Memory B cell (primary cell): ENCODE measurements around the gene UBE2E2.
A peak's percentile ranks its signal among the peaks of the same experiment; 100 is the strongest.

Experiments used
- ATAC-seq: fragments of 150-1000 bp; cut with Tn5 transposase; 2 replicates; pipeline ENCODE4 v1.10.0; 2021; ENCODE audit warnings: low read depth, mild to moderate bottlenecking, moderate library complexity
- DNase-seq, 2 donors: peaks; one replicate each; pipeline ENCODE4 v3.0.0; 2022; ENCODE audit warnings: low spot score in 2 of 2
- H3K27ac Mint-ChIP-seq: one replicate; pipeline ENCODE4 v1.8.0; 2022; ENCODE audit warnings: mild to moderate bottlenecking, moderate library complexity, mixed read lengths
- H3K27me3 Mint-ChIP-seq: one replicate; pipeline ENCODE4 v1.8.0; 2022; ENCODE audit warnings: mixed read lengths
- H3K36me3 Mint-ChIP-seq: one replicate; pipeline ENCODE4 v1.8.0; 2022; ENCODE audit warnings: mild to moderate bottlenecking, mixed read lengths
- H3K4me1 Mint-ChIP-seq: one replicate; pipeline ENCODE4 v1.8.0; 2022; ENCODE audit warnings: mixed read lengths
- H3K4me3 Mint-ChIP-seq: one replicate; pipeline ENCODE4 v1.8.0; 2022; ENCODE audit warnings: mild to moderate bottlenecking, moderate library complexity, mixed read lengths
- H3K9me3 Mint-ChIP-seq: one replicate; pipeline ENCODE4 v1.8.0; 2022; ENCODE audit warnings: mixed read lengths

The UBE2E2 gene

DNA sequence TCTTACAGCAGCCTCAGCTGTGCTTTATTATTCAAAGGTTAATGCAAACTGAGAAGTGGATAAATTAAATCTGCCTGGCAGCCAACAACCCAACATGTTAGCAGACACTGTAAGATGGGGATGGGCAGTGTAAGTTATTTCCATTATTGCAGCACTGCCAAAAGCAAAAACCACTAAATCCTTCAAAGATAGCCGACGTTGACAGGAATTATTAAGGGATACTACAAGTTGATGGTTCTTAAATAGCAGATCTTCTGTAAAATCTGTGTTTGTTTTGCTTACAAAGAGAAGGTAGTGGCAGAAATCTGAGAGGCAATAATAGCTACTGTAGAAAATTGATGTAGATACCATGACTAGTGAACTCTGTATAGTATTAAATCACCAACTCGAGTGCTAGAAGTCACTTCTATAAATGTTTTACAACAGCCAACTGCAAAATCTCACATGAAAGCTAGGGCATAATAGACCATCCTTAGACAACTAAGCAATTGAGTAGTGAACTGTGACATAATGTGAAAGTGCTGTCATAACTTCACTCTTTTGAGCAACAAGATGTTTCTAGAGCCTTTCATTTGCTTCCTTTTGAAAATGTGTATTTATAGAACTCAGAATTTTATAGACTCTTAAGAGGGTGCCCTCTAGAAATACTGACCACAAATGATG is 278.6 kb downstream of the UBE2E2 start:
- peaks cover 33% of the 10 kb centered on the region for H3K36me3 Mint-ChIP-seq
- ATAC-seq: no peak
- peaks cover 2% of the 10 kb centered on the region for H3K4me1 Mint-ChIP-seq
- DNase-seq: no peak
- no peak overlapping the region for H3K27ac Mint-ChIP-seq
- peaks cover 18% of the 10 kb centered on the region for H3K9me3 Mint-ChIP-seq
- H3K27me3 Mint-ChIP-seq: no peaks in the 10 kb centered on the region
- no peak overlapping the region for H3K4me3 Mint-ChIP-seq

GRCh38 chr3:23484386-23484785 is 281.3 kb downstream of the UBE2E2 start:
- Mint-ChIP-seq H3K27me3 (no peaks in the 10 kb centered on the region), H3K27ac (no peak overlapping the region), H3K36me3 (peaks cover 27% of the 10 kb centered on the region), H3K4me3 (no peak overlapping the region), H3K4me1 (peaks cover 10% of the 10 kb centered on the region), H3K9me3 (peaks cover 12% of the 10 kb centered on the region)
- DNase-seq (no peak), ATAC-seq (no peak)

DNA sequence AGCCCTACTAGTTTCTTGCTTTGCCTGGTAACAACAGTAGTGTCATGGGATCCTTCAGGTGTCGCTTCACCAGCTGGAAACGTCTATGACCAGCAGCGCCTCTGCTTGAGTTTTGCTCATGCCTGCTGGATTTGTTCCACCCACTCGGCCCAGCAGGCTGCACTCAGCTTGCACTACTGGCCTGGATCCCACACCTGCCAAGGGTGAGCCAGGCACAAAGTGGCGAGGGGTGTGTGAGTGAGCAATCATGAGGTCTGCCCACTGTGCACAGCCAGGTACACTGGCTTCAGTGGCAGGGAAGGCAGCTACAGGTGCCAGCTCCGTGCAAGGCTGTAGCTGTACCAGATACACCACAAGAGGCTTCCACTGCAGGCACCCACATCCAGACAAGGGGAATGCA is 282.8 kb downstream of the UBE2E2 start:
- H3K27me3 Mint-ChIP-seq: no peaks in the 10 kb centered on the region
- H3K36me3 Mint-ChIP-seq: peaks cover 22% of the 10 kb centered on the region
- H3K4me1 Mint-ChIP-seq: peaks cover 11% of the 10 kb centered on the region
- no peak for DNase-seq
- H3K4me3 Mint-ChIP-seq: no peak overlapping the region
- H3K9me3 Mint-ChIP-seq: peaks cover 8% of the 10 kb centered on the region
- no peak for ATAC-seq
- no peak overlapping the region for H3K27ac Mint-ChIP-seq

DNA sequence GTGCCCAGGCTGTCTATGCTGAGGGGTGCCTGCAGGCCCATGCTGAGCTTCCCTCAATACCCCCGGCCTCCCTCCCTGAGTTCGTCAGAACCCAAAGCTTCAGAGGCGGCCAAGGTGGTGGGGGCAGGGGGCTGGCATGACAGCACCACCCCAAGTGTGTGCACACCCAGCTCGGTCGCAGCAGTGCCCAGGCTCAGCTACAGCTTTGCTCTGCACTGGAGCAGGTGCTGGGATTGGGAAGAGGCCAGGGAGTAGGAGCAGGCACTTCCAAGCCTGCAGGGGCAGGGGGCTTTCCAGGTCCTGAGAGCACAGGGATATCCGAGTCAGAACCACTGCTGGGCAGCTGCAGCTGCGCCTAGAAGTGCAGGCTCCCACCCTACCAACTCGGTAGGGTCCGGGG is 283.9 kb downstream of the UBE2E2 start:
- Mint-ChIP-seq H3K27ac (no peak overlapping the region), H3K4me1 (peaks cover 19% of the 10 kb centered on the region), H3K4me3 (no peak overlapping the region), H3K27me3 (no peaks in the 10 kb centered on the region), H3K36me3 (peaks cover 22% of the 10 kb centered on the region), H3K9me3 (peaks cover 8% of the 10 kb centered on the region)
- DNase-seq (no peak), ATAC-seq (no peak)

- no peaks in the 10 kb centered on the region for H3K27me3 Mint-ChIP-seq
- H3K27ac Mint-ChIP-seq: peak overlapping the region; percentile 43
- ATAC-seq (no peak), DNase-seq (no peak)
- H3K36me3 Mint-ChIP-seq: peaks cover 20% of the 10 kb centered on the region
- H3K4me3 Mint-ChIP-seq: no peak overlapping the region
- H3K4me1 Mint-ChIP-seq: peaks cover 21% of the 10 kb centered on the region
- peaks cover 7% of the 10 kb centered on the region for H3K9me3 Mint-ChIP-seq
Observed at GRCh38 chr3:23488618-23489017, 285.5 kb downstream of the UBE2E2 start.

DNA sequence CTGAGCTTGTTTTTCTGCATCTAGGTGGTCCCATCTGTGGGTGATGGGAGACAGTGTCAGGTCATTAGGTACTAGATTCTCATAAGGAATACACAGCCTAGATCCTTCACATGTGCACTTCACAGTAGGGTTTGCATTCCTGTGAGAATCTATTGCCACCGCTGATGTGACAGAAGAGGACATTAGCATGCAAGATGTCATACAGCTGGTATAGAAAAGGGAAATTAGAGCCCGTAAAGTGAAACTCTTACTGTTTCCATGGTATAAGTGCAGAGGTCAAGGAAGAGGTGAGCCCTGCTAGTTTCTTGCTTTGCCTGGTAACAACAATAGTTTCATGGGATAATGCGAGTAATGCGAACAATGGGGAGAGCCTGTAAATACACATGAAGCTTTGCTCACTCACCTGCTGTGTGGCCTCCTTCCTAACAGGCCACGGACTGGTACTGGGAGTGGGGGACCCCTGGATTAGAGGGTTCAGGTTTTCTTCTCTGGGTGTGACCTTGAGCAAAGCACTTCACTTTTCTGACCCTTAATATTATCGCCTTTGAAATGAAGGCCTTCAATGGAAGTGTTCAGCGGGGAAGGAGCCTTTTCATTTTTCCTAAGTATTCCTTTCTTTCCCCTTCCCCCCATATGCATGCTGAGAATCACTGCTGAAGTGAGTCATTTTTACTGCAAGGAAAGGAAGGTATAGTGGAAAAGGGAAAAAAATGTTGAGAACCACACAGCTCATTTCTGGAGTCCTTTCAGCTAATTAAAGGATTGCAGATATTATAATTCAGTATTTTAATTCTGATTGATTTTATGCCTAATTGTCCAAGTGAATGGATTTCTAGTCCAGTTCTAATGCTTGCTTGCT is 286.4 kb downstream of the UBE2E2 start:
- Mint-ChIP-seq H3K9me3 (peaks cover 4% of the 10 kb centered on the region), H3K27me3 (no peaks in the 10 kb centered on the region), H3K4me3 (no peak overlapping the region), H3K4me1 (peaks cover 21% of the 10 kb centered on the region), H3K36me3 (peaks cover 14% of the 10 kb centered on the region), H3K27ac (peak overlapping the region; percentile 43)
- ATAC-seq (no peak), DNase-seq (no peak)

- H3K36me3 Mint-ChIP-seq: peaks cover 9% of the 10 kb centered on the region
- H3K9me3 Mint-ChIP-seq: peaks cover 2% of the 10 kb centered on the region
- H3K27me3 Mint-ChIP-seq: no peaks in the 10 kb centered on the region
- no peak for DNase-seq
- no peak for ATAC-seq
- H3K4me3 Mint-ChIP-seq: no peak overlapping the region
- peaks cover 22% of the 10 kb centered on the region for H3K4me1 Mint-ChIP-seq
- no peak overlapping the region for H3K27ac Mint-ChIP-seq
Observed at GRCh38 chr3:23490459-23490858, 287.3 kb downstream of the UBE2E2 start.

- H3K36me3 Mint-ChIP-seq: peaks cover 2% of the 10 kb centered on the region
- no peak overlapping the region for H3K4me3 Mint-ChIP-seq
- H3K4me1 Mint-ChIP-seq: peaks cover 30% of the 10 kb centered on the region
- ATAC-seq (no peak), DNase-seq (no peak)
- H3K9me3 Mint-ChIP-seq: no peaks in the 10 kb centered on the region
- no peaks in the 10 kb centered on the region for H3K27me3 Mint-ChIP-seq
- H3K27ac Mint-ChIP-seq: no peak overlapping the region
Observed at GRCh38 chr3:23492057-23492456, 288.9 kb downstream of the UBE2E2 start.

DNA sequence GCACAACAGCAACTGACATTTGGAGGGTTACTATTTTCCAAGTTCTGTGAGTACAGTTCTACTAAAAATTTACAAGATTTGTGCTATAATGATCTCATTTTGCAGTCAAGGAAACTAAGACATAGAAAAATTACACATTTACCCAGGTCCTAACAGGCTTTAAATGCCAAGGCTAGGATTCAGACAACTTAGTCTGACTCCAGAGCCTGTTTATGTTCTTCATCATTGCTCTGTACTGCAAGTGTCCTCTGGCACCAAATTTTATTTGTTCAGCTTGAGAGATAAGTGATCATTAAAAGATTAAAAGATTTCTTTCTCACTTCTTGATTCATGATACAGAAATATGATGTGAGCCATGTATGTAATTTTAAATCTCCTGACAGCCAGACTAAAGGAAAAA is 290.8 kb downstream of the UBE2E2 start:
- H3K27me3 Mint-ChIP-seq: no peaks in the 10 kb centered on the region
- H3K4me1 Mint-ChIP-seq: peaks cover 30% of the 10 kb centered on the region
- no peak overlapping the region for H3K4me3 Mint-ChIP-seq
- peaks cover 2% of the 10 kb centered on the region for H3K36me3 Mint-ChIP-seq
- no peak for DNase-seq
- no peak for ATAC-seq
- no peak overlapping the region for H3K27ac Mint-ChIP-seq
- H3K9me3 Mint-ChIP-seq: no peaks in the 10 kb centered on the region

DNA sequence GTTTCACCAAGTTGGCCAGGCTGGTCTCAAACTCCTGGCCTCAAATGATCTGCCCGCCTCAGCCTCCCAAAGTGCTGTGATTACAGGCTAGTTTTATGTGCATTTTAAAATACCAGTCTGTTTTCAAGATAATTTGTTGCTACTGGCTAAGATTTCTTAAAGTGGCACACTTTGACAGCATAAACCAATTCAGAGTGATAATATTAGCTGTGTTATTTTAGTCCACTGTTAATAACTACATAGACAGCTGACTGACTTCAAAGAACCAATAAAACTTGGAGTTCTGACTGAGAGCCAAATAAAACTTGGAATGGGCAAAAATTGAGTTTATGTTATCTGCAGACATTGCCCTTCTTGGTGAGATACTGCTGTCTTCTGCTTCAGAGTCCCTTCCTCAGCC is 291.8 kb downstream of the UBE2E2 start:
- no peaks in the 10 kb centered on the region for H3K9me3 Mint-ChIP-seq
- ATAC-seq (no peak), DNase-seq (no peak)
- peaks cover 25% of the 10 kb centered on the region for H3K4me1 Mint-ChIP-seq
- peaks cover 2% of the 10 kb centered on the region for H3K36me3 Mint-ChIP-seq
- H3K27me3 Mint-ChIP-seq: no peaks in the 10 kb centered on the region
- peak overlapping the region; percentile 59 for H3K27ac Mint-ChIP-seq
- H3K4me3 Mint-ChIP-seq: no peak overlapping the region

- no peaks in the 10 kb centered on the region for H3K9me3 Mint-ChIP-seq
- no peak overlapping the region for H3K4me3 Mint-ChIP-seq
- DNase-seq: no peak
- peaks cover 26% of the 10 kb centered on the region for H3K4me1 Mint-ChIP-seq
- H3K27ac Mint-ChIP-seq: peak overlapping the region; percentile 59
- no peaks in the 10 kb centered on the region for H3K27me3 Mint-ChIP-seq
- ATAC-seq: no peak
- peaks cover 2% of the 10 kb centered on the region for H3K36me3 Mint-ChIP-seq
Observed at GRCh38 chr3:23495507-23495906, 292.4 kb downstream of the UBE2E2 start.

DNA sequence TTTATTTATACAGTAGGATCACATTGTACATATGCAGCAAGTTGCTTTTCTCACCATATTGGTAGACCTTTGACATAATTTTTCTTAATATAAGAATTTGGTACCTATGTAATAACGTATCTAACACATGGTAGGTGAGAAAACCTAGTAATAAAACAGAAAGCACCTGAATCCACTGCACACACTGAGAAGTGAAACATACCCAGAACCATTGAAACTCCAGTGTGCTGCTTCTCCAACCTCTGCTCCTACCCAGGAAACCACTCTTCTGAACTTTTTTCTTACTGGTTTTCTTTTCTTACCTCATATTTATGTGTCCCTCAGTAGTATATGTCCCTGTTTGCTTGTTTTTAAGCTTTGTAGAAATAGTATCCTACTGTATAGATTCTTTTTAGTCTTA is 293.0 kb downstream of the UBE2E2 start:
- no peak for ATAC-seq
- Mint-ChIP-seq H3K27ac (no peak overlapping the region), H3K9me3 (no peaks in the 10 kb centered on the region), H3K4me1 (peaks cover 27% of the 10 kb centered on the region), H3K27me3 (no peaks in the 10 kb centered on the region), H3K4me3 (no peak overlapping the region), H3K36me3 (peaks cover 8% of the 10 kb centered on the region)
- DNase-seq: no peak

GRCh38 chr3:23497156-23497555 is 294.0 kb downstream of the UBE2E2 start:
- DNase-seq (no peak), ATAC-seq (no peak)
- Mint-ChIP-seq H3K9me3 (no peaks in the 10 kb centered on the region), H3K4me3 (no peak overlapping the region), H3K27ac (no peak overlapping the region), H3K4me1 (peaks cover 19% of the 10 kb centered on the region), H3K27me3 (no peaks in the 10 kb centered on the region), H3K36me3 (peaks cover 8% of the 10 kb centered on the region)

GRCh38 chr3:23501201-23501802 is 298.2 kb downstream of the UBE2E2 start:
- no peak overlapping the region for H3K27ac Mint-ChIP-seq
- no peaks in the 10 kb centered on the region for H3K27me3 Mint-ChIP-seq
- no peak for DNase-seq
- no peak for ATAC-seq
- no peaks in the 10 kb centered on the region for H3K9me3 Mint-ChIP-seq
- H3K36me3 Mint-ChIP-seq: peaks cover 12% of the 10 kb centered on the region
- H3K4me1 Mint-ChIP-seq: peaks cover 8% of the 10 kb centered on the region
- H3K4me3 Mint-ChIP-seq: no peak overlapping the region
